Adrenal gland (tissue), 12 donors: ENCODE results near the gene CFAP299. TPM values are rescaled to one million over a fixed set of nuclear protein-coding genes. Genes with fewer than 3 reads are reported as not detected.

Source experiments
- DNase-seq, 7 donors: peaks; one replicate each; pipeline ENCODE4 v3.0.0-alpha.2; 2019 to 2020
- H3K27ac ChIP-seq, 5 donors: fragments of 200-600 bp; sonication (generic) in 4 of 5; 1 replicate in 3 of 5; 2 replicates in 2 of 5; pipeline versions ENCODE4 v1.5.1 to v1.8.0; 2016 to 2020; ENCODE audit warnings: mild to moderate bottlenecking in 1 of 5
- H3K27me3 ChIP-seq: fragments of 200-600 bp; 2 replicates; pipeline ENCODE4 v1.8.0; 2021
- H3K36me3 ChIP-seq, 2 donors: fragments of 200-600 bp; replicated peaks in 1 of 2; 1 replicate in 1 of 2; 2 replicates in 1 of 2; pipeline versions ENCODE4 v1.5.1 to v1.8.0; 2018 to 2022
- H3K4me1 ChIP-seq, 2 donors: fragments of 200-600 bp; replicated peaks in 1 of 2; 1 replicate in 1 of 2; 2 replicates in 1 of 2; pipeline versions ENCODE4 v1.5.1 to v1.8.0; 2018 to 2021
- H3K4me3 ChIP-seq, 4 donors: fragments of 200-600 bp; sonication (generic) in 3 of 4; one replicate each; pipeline ENCODE4 v1.5.1; 2016 to 2018
- H3K9me3 ChIP-seq, 3 donors: fragments of 200-600 bp; sonication (generic) in 1 of 3; replicated peaks in 1 of 3; 1 replicate in 2 of 3; 2 replicates in 1 of 3; pipeline versions ENCODE4 v1.5.1 to v1.8.0; 2016 to 2021
- POLR2A ChIP-seq, 2 donors: fragments of 450-650 bp; IDR thresholded peaks; one replicate each; pipeline ENCODE4 v1.6.1; 2017; ENCODE audit warnings: antibody characterized with exemption in 2 of 2, mild to moderate bottlenecking in 2 of 2, moderate library complexity in 1 of 2
- WGBS, 4 donors: extraction: QIAGEN DNeasy Blood & Tissue Kit in 2 of 4; methylation state at CpG; one replicate each; pipeline versions ENCODE4 v1.1.5 to v1.1.7; 2013 to 2017; 5-methylcytosine and 5-hydroxymethylcytosine counted together
- intact Hi-C, 2 donors: fragments of 100-400 bp; cut with DNase I; formaldehyde crosslinking; loops; one replicate each; pipeline versions ENCODE4 v1.14.1 to v1.15.0; 2022 to 2023
- polyA plus RNA-seq, 3 donors: library from polyadenylated mRNA; stranded (reverse); fragments of 200-250 nt in 2 of 3; fragments of 350-450 nt in 1 of 3; fragmentation: Illumina TruSeq in 1 of 3; extraction: RNeasy Lipid Tissue Mini Kit (QIAGEN cat#74804) in 1 of 3; gene quantifications; one replicate each; pipeline ENCODE4 v1.2.3, GENCODE V29; 2013 to 2014
- total RNA-seq, 9 donors: library from RNA; depleted of rRNA in 4 of 9; stranded (reverse); fragments of >200 nt in 4 of 9; fragments of 120-200 nt in 1 of 9; fragmentation: NEBNext Ultra II Directional in 1 of 9; extraction: Animal tissue kit (Norgen Biotek cat#: 25700) in 1 of 9; gene quantifications; one replicate each; pipeline versions ENCODE4 v1.1.0 to v1.2.4, GENCODE V29; 2013 to 2023
- TF ChIP-seq, protein P1 (sequence below), 6 experiments: fragments of 450-650 bp in 4 of 6; fragments of 200-600 bp in 2 of 6; sonication (generic) in 1 of 6; IDR thresholded peaks; 1 replicate in 5 of 6; 2 replicates in 1 of 6; pipeline versions ENCODE4 v1.5.1 to v1.8.0; 2016 to 2021; ENCODE audit warnings: antibody characterized with exemption in 6 of 6, mild to moderate bottlenecking in 2 of 6, moderate library complexity in 1 of 6
- donor health status: healthy with polysubstance abuse.
- donor health status: Bipolar disorder and iron deficiency.
- donor health status: DM: yes; HTN: yes; CAD: no.
- donor health status: DM: no; HTN: no; CAD: no.
- donor health status: DM: no; HTN: no; CAD: no.
- donor health status: DM: yes; HTN: yes; CAD: no.

CFAP299 gene
- total and polyA plus RNA-seq, 12 donors, result not detected

DNA sequence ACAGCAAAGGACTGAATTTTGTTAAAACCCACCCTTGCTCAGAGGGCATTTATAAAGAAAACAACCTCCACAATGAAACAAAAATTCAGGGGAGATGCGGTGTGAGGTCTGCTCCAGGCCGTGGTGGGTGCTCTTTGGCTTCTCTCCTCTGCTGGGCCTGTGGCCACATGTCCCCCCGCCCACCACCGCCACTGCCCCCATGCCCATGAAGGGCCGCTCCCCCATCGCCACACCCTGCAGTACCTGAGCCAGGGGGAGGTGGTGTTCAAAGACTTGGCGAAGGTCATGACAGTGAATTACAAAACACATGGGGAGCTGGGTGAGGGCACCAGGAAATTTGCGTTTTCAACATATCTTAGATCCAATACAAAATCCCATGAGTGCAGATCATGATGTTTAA, 14.2 kb upstream of the CFAP299 start:
- 88 to 94% (median 91%) methylated on average over 8 of the region's 8 CpGs for WGBS, 4 donors
- no peak overlapping the region for H3K27ac ChIP-seq
- H3K36me3 ChIP-seq, result no peaks in the 10 kb centered on the region
- H3K4me3 ChIP-seq, result no peak overlapping the region
- no peak for TF ChIP-seq POLR2A (IDR thresholded peaks at IDR 0.05)
- TF ChIP-seq, protein P1, sequence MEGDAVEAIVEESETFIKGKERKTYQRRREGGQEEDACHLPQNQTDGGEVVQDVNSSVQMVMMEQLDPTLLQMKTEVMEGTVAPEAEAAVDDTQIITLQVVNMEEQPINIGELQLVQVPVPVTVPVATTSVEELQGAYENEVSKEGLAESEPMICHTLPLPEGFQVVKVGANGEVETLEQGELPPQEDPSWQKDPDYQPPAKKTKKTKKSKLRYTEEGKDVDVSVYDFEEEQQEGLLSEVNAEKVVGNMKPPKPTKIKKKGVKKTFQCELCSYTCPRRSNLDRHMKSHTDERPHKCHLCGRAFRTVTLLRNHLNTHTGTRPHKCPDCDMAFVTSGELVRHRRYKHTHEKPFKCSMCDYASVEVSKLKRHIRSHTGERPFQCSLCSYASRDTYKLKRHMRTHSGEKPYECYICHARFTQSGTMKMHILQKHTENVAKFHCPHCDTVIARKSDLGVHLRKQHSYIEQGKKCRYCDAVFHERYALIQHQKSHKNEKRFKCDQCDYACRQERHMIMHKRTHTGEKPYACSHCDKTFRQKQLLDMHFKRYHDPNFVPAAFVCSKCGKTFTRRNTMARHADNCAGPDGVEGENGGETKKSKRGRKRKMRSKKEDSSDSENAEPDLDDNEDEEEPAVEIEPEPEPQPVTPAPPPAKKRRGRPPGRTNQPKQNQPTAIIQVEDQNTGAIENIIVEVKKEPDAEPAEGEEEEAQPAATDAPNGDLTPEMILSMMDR (IDR thresholded peaks at IDR 0.05), result no peak
- no peaks in the 10 kb centered on the region for H3K4me1 ChIP-seq
- H3K9me3 ChIP-seq, result no peaks in the 10 kb centered on the region
- no peak for DNase-seq
- peaks cover 2% of the 10 kb centered on the region for H3K27me3 ChIP-seq
- intact Hi-C loops, result no loop called here

DNA sequence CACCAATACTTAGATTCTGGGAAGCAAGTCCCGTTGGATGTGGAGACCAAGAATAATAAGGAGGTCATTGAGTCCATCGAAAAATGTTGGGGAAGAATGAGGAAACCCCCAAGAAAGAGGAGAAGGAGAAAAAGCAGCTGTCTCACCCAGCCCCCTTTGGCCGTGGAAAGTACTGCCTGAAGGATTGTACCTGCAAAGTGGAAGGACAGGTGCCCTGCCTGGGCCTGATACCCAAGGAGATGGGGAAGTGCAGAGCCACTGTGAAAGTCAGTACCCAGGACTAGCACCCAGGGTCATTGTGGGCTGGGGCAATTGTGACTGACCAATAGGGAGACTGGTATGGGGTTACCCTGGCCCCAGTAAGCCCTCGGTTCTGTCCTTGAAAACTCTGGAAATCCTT, 13.8 kb upstream of the CFAP299 start:
- Histone ChIP-seq H3K4me3 (no peak overlapping the region), H3K27me3 (peaks cover 3% of the 10 kb centered on the region), H3K4me1 (no peaks in the 10 kb centered on the region), H3K27ac (no peak overlapping the region), H3K9me3 (no peaks in the 10 kb centered on the region), H3K36me3 (no peaks in the 10 kb centered on the region)
- intact Hi-C loops, result no loop called here
- TF ChIP-seq, protein P1 (IDR thresholded peaks at IDR 0.05), result no peak
- TF ChIP-seq POLR2A (IDR thresholded peaks at IDR 0.05), result no peak
- no peak for DNase-seq
- WGBS, 4 donors, result 57 to 70% (median 68%) methylated on average over 4 of the region's 4 CpGs

DNA sequence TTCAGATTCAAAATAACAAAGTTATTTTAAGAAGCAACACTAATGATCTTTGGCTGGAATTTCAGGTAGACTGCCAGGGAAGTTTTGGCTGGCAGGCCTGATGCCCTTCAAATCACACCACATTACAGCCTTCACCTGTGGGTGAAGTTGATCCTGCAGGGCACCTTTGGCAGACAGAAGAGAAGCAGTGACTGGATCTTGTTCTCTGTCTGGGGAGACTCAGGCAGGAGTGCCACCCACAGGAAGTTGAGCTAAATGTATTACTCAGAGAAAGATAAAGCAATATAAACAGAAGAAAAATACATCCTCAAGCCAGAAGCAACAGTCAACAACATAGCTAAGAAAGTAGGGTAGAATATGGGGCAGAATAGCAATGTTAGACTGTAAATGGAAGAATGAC, 12.8 kb upstream of the CFAP299 start:
- Histone ChIP-seq H3K9me3 (no peaks in the 10 kb centered on the region), H3K27ac (no peak overlapping the region), H3K4me3 (no peak overlapping the region), H3K36me3 (no peaks in the 10 kb centered on the region), H3K27me3 (peaks cover 3% of the 10 kb centered on the region), H3K4me1 (no peaks in the 10 kb centered on the region)
- DNase-seq, result no peak
- TF ChIP-seq, protein P1 (IDR thresholded peaks at IDR 0.05), result no peak
- no peak for TF ChIP-seq POLR2A (IDR thresholded peaks at IDR 0.05)
- intact Hi-C loops, result no loop called here

- WGBS, 4 donors, result 55 to 79% (median 68%) methylated on average over 6 of the region's 6 CpGs
- DNase-seq, result no peak
- Histone ChIP-seq H3K36me3 (no peaks in the 10 kb centered on the region), H3K4me1 (no peaks in the 10 kb centered on the region), H3K27me3 (peaks cover 3% of the 10 kb centered on the region), H3K9me3 (no peaks in the 10 kb centered on the region), H3K4me3 (no peak overlapping the region), H3K27ac (no peak overlapping the region)
- intact Hi-C loops, result no loop called here
- TF ChIP-seq POLR2A (IDR thresholded peaks at IDR 0.05), result no peak
- TF ChIP-seq, protein P1 (IDR thresholded peaks at IDR 0.05), result no peak
Observed at GRCh38 chr4:80324171-80324570, 11.4 kb upstream of the CFAP299 start.
